Effector memory CD4-positive, alpha-beta T cell (primary cell): Measurements from ENCODE around the gene TXNDC11.

Experiments used
- DNase-seq, 3 donors: peaks; one replicate each; pipeline ENCODE4 v3.0.0-alpha.2; 2020
- H3K27ac ChIP-seq: 2 replicates; pipeline ENCODE4 v1.7.0; 2013; ENCODE audit warnings: mild to moderate bottlenecking, low read length, moderate library complexity; ENCODE audit not compliant: insufficient read depth, poor library complexity, severe bottlenecking
- H3K27me3 ChIP-seq: replicated peaks from 2 replicates; pipeline ENCODE4 v1.7.0; 2013; ENCODE audit warnings: mild to moderate bottlenecking, low read length; ENCODE audit not compliant: insufficient read depth, control insufficient read depth, poor library complexity, severe bottlenecking
- H3K36me3 ChIP-seq: 2 replicates; pipeline ENCODE4 v1.7.0; 2013; ENCODE audit warnings: mild to moderate bottlenecking, low read length, moderate library complexity; ENCODE audit not compliant: control insufficient read depth, insufficient read depth
- H3K4me1 ChIP-seq: 2 replicates; pipeline ENCODE4 v1.7.0; 2013; ENCODE audit warnings: low read length, mild to moderate bottlenecking; ENCODE audit not compliant: control insufficient read depth, insufficient read depth, poor library complexity, severe bottlenecking
- H3K4me3 ChIP-seq: 2 replicates; pipeline ENCODE4 v1.7.0; 2013; ENCODE audit warnings: low read length, low read depth, mild to moderate bottlenecking; ENCODE audit not compliant: insufficient read depth, poor library complexity, severe bottlenecking
- H3K9me3 ChIP-seq: 2 replicates; pipeline ENCODE4 v1.7.0; 2013; ENCODE audit warnings: mild to moderate bottlenecking, low read length, moderate library complexity; ENCODE audit not compliant: control insufficient read depth

Gene TXNDC11

DNA sequence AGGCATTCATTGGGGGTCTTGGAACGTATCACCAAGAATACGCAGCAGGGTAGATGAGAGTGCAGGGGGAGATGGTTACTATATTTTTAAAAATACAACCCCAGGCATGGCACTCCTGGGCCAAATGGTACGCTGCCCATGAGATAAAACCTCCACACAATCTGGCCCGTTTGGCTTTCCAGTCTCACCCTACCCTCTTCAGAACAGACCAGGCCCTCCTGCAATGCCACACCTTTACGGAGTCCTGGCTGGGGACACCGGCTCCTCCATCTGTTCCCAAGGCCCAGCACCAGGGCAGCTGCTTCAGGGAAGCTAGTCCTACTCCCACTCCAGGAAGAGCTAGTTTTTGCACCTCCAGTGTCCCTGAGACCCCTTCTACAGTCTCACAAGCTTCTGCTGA is 50.0 kb downstream of the TXNDC11 start:
- Histone ChIP-seq H3K9me3 (no peaks in the 10 kb centered on the region), H3K4me1 (no peaks in the 10 kb centered on the region), H3K27ac (no peak overlapping the region), H3K36me3 (peaks cover 62% of the 10 kb centered on the region), H3K4me3 (no peak overlapping the region), H3K27me3 (no peaks in the 10 kb centered on the region)
- no peak for DNase-seq

DNA sequence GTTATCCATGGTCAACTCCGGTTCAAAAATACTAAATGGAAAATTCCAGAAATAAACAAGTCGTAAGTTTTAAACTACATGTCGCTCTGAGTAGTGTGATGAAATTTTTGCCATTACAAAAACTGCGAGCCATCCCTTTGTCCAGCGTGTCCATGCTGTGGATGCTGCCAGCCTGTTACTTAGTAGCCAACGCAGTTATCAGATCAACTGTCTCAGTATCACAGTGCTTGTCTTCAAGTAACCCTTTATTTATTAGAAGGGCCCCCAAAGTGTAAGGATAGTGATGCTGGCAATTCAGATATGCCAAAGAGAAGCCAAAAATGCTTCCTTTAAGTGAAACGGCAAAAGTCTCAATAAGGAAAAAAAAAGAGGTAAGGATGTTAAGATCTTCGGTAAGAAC is 50.5 kb downstream of the TXNDC11 start:
- H3K9me3 ChIP-seq, result no peaks in the 10 kb centered on the region
- H3K36me3 ChIP-seq, result peaks cover 63% of the 10 kb centered on the region
- no peak for DNase-seq
- H3K4me1 ChIP-seq, result no peaks in the 10 kb centered on the region
- H3K27me3 ChIP-seq, result no peaks in the 10 kb centered on the region
- H3K27ac ChIP-seq, result no peak overlapping the region
- H3K4me3 ChIP-seq, result no peak overlapping the region

DNA sequence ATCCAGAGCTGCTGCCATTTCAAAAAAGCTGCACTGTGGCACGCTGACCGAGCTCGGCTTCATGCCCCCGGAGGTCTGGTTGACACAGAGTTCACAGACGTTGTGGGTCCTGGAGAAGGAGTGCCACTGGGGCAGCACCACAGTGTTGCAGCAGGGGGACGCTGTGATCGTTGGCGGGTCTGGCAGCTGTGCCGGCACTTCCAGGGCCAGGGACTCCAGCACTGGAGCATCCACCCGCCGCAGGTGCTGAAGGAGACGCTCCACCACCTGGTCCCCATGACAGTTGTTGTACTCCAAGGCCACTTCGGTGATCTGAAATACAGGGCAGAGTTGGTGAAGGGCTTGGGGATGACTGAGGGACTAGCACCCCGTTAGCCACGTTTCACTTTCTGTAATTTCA is 50.9 kb downstream of the TXNDC11 start:
- no peak for DNase-seq
- Histone ChIP-seq H3K27ac (no peak overlapping the region), H3K9me3 (no peaks in the 10 kb centered on the region), H3K27me3 (no peaks in the 10 kb centered on the region), H3K4me1 (no peaks in the 10 kb centered on the region), H3K36me3 (peaks cover 63% of the 10 kb centered on the region), H3K4me3 (no peak overlapping the region)

DNA sequence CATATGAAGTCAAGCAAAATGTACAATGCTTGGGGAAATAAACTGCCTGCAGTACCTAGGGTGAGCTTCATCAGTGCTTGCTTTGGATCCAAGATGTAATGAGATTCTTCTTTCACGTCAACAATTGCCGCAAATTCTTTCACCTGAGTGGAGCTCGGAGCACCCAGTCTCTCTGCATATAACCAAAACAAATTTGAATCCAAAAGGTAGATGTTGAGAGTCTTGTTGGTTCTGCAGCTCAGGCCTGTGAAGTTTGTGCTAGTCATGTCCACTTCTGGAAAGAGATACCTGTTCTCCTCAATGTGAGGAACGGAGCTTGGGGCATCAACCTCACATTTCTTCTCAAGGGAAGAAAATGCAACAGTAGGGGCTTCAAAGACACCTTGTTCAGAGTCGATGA is 51.4 kb downstream of the TXNDC11 start:
- H3K27me3 ChIP-seq, result no peaks in the 10 kb centered on the region
- H3K4me1 ChIP-seq, result no peaks in the 10 kb centered on the region
- H3K27ac ChIP-seq, result no peak overlapping the region
- H3K9me3 ChIP-seq, result no peaks in the 10 kb centered on the region
- no peak overlapping the region for H3K4me3 ChIP-seq
- peaks cover 63% of the 10 kb centered on the region for H3K36me3 ChIP-seq
- no peak for DNase-seq

DNA sequence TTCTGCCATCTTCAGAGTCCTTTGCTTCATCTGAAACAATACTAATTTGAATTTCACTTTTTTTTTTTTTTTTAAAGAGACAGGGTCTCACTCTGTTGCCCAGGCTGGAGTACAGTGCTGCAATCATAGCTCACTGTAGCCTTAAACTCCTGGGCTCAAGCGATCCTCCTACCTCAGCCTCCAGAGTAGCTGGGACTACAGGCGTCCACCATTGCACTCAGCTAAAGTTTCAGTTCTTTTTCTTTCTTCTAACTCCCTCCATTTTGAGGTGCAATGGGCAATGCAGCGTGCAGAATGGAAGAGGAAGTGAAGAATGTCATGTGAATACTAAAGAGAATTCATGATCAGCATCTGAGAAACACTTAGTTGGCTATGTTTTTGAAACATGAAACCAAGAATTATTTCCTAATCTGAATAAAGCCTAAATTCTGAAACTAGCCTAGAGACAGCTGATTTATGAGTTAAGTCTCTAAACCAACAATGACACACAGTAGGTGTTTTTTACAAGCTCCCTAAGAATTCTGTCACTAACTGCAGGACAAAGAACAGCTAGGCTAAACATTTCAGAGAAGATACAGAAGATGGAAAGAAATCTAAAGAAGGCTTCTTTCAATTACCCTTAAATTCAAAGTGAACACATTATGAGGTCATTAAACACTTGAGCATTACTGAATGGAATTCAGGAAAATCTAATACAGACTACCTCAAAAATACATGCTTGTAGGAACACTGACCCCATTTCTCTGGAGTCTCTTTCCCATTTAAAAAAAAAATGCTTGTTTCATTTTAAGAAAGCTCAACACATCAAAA is 53.4 kb downstream of the TXNDC11 start:
- Histone ChIP-seq H3K36me3 (peaks cover 55% of the 10 kb centered on the region), H3K9me3 (no peaks in the 10 kb centered on the region), H3K4me3 (no peak overlapping the region), H3K27ac (no peak overlapping the region), H3K4me1 (no peaks in the 10 kb centered on the region), H3K27me3 (no peaks in the 10 kb centered on the region)
- no peak for DNase-seq

DNA sequence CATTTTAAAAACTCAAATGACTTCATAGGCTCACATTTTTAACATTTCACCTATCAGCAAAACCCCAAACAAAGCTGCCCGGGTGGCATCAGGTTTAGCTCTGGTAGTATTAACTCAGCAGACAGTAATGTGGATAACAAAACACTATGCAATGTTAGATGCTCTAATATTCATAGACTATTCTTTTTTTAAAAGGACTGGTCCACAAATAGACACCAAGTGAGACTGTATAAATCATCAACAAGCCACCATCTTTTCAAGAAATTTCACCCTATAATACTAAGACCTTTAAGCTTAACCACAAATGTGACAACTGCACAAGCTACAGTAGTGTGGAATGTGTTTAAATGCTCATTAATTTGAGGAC is 54.2 kb downstream of the TXNDC11 start:
- H3K36me3 ChIP-seq, result peaks cover 59% of the 10 kb centered on the region
- no peaks in the 10 kb centered on the region for H3K27me3 ChIP-seq
- no peak overlapping the region for H3K4me3 ChIP-seq
- H3K4me1 ChIP-seq, result no peaks in the 10 kb centered on the region
- no peak overlapping the region for H3K27ac ChIP-seq
- DNase-seq, result no peak
- H3K9me3 ChIP-seq, result no peaks in the 10 kb centered on the region

DNA sequence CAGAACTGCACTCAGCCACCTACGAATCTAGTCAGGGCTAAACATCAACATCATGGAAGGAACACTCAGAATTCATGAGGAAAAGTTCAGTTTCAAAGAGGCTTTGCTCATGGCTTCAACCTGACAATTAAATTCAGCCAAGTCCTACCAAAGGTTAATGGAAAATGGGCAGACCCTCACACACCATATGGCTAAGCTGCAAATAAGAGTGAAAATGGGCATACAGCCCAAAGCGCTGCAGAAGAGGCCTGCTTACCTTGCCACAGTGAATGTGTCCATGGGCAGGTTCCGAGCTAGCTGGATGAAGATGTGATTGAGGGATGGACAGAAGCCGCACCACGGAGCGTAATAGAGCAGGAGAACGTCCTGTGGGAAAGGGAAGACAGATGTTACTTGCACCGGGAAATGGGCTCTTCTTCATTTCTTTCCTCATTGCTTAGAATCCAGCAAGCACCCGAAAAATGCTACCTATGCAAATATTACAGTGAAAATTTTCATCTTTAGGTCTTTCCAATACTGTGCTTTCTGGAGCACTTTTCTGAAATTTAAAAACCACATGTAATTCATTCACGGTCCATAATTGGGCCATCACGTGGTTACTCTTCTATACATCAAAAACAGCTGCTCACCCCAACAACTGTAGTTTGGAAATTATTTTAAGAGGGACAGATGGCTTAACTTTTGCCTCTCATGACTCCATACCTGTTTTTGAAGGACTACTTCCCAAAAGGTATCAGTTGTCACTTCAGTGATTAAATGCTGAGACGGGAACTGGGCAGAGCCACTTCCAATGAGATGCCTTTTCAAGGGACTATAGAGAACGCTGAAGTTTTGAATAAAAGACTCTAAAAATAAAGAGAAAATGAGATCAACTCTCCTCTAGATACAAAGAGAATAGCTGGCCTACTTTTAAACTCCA is 54.8 kb downstream of the TXNDC11 start:
- Histone ChIP-seq H3K9me3 (no peaks in the 10 kb centered on the region), H3K4me1 (no peaks in the 10 kb centered on the region), H3K27ac (no peak overlapping the region), H3K36me3 (peaks cover 64% of the 10 kb centered on the region), H3K27me3 (no peaks in the 10 kb centered on the region), H3K4me3 (no peak overlapping the region)
- DNase-seq, result no peak

DNA sequence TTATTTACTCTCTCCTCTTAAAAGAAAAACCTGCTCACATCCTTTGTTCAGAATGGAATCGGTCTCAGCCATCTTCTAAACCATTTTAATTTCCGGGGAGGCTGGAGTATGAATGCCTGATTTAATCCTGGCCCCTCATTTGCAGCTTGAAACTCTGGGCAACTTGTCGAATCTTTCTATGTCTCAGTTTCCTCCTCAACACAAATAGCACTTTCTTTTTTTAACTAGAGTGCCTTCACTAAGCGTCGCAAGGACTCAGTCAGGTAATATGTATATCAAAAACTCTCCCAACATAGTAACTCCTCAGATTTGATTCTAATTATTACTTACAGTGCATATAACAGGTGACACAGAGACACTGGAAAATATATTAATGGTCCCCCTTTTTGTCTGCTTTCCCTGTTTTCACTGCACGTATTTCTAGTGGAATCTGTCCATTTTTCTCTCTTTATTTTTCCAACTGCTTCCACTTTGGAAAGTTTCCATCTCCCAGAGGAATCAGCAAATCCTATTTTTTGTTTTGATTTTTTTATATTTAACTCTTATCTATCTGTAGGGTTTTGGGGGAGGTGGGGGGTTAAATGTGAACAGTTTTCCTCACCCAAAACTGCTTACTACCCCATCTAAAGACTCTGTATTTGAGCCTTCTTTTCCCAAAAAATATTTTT is 55.8 kb downstream of the TXNDC11 start:
- Histone ChIP-seq H3K36me3 (peaks cover 57% of the 10 kb centered on the region), H3K27ac (no peak overlapping the region), H3K27me3 (no peaks in the 10 kb centered on the region), H3K4me3 (no peak overlapping the region), H3K9me3 (no peaks in the 10 kb centered on the region), H3K4me1 (peaks cover 5% of the 10 kb centered on the region)
- DNase-seq, result no peak

DNA sequence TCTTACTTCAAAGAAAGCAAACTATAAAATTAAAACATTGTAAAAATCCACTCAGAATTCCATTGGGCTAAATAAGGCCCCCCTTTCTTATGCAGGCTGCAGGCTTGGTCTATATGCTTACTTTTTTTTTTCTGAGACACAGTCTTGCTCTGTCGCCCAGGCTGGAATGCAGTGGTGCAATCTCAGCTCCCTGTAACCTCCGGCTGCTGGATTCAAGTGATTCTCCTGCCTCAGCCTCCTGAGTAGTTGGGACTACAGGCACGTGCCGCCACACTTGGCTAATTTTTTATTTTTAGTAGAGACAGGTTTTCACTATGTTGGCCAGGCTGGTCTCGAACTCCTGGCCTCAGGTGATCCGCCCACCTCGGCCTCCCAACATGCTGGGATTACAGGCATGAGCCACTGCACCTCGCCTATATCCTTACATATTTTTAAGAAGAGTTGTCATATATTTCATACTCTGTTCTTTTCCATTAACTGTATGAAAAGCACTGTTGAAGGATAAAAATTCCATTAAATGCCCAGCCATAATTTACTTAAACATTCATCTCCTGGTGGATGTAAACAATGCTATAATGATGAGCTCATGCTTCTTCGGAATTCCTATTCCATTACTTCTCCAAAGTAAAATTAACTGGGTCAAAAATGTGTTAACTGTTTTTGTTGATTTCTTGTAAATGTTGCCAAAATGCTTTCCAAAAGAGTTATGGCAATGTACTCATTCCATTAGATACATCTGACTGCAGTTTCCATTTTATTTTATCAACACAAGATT is 56.6 kb downstream of the TXNDC11 start:
- peaks cover 13% of the 10 kb centered on the region for H3K4me1 ChIP-seq
- no peak overlapping the region for H3K4me3 ChIP-seq
- no peaks in the 10 kb centered on the region for H3K27me3 ChIP-seq
- H3K27ac ChIP-seq, result no peak overlapping the region
- peaks cover 50% of the 10 kb centered on the region for H3K36me3 ChIP-seq
- H3K9me3 ChIP-seq, result no peaks in the 10 kb centered on the region
- DNase-seq, result no peak
